Fibroblast of mammary gland (primary cell): ENCODE measurements around the gene PTPRN2.
"Not testable (repeated sequence)": the region's sequence is repeated elsewhere in the genome, so short reads cannot be mapped to it uniquely, and the experiment has no call there.

Source experiments
- DNase-seq: peaks from one replicate; pipeline ENCODE4 v3.0.0-alpha.2; 2010; ENCODE audit warnings: low read depth
- H3K4me3 ChIP-seq: 2 replicates; pipeline ENCODE4 v1.5.1; 2011; ENCODE audit warnings: low read depth, mild to moderate bottlenecking, low read length, moderate library complexity; ENCODE audit not compliant: control insufficient read depth
- CTCF ChIP-seq: conservative IDR thresholded peaks from 2 replicates; pipeline ENCODE4 v1.5.1; 2011; ENCODE audit warnings: low read depth, low read length, inconsistent platforms; ENCODE audit not compliant: control insufficient read depth, insufficient read depth

PTPRN2 gene

GRCh38 chr7:157702311-157703023 lies 885.2 kb downstream of the PTPRN2 start:
- no peak overlapping the region for H3K4me3 ChIP-seq
- DNase-seq: no peak
- TF ChIP-seq CTCF: no peak

GRCh38 chr7:157701395-157702180 lies 886.0 kb downstream of the PTPRN2 start:
- DNase-seq: not testable (repeated sequence)

DNA sequence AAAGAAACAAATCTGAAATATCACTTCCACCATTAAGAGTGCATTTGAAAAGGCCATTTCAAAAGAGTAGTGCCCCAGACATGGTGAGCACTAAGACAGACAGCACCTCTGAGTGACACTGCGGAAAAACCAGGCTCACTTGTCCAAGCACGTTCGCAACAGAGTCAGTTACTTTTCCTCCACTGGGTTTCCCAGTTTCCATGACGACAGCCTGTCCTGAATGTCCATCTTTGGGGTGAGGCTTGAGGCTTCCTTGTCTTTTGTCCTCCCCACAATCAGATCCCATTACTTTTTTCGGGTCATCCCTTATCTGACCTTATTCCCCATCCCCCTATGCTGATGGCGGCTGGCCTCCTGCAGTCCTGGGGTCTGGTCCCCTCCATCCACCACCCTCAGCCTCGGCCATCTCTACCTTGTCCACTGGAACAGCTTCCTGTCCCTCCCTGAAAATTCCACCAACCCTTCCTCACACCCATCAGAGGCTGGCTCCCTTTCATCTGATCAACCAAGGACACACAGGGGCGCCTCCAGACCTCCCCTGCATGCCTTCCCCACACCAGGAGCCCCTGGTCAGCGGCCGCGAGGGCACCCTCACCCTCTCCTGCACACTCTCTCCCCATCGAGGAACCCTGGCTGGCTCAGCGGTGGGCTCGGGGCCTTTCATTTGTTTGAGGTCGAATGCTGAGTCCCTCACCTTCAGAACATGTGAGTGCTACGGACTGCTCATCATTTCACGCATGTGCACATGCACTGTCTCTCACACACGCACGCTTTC lies 887.2 kb downstream of the PTPRN2 start:
- TF ChIP-seq CTCF: no peak

More at GRCh38 chr7:157701395-157702180, 886.0 kb downstream of the PTPRN2 start:
- not testable (repeated sequence) for H3K4me3 ChIP-seq

GRCh38 chr7:157699357-157700013 lies 888.1 kb downstream of the PTPRN2 start:
- H3K4me3 ChIP-seq: no peak overlapping the region
- TF ChIP-seq CTCF: no peak
- no peak for DNase-seq

More for the DNA sequence above, 887.2 kb downstream of the PTPRN2 start:
- no peak for DNase-seq
- H3K4me3 ChIP-seq: no peak overlapping the region

DNA sequence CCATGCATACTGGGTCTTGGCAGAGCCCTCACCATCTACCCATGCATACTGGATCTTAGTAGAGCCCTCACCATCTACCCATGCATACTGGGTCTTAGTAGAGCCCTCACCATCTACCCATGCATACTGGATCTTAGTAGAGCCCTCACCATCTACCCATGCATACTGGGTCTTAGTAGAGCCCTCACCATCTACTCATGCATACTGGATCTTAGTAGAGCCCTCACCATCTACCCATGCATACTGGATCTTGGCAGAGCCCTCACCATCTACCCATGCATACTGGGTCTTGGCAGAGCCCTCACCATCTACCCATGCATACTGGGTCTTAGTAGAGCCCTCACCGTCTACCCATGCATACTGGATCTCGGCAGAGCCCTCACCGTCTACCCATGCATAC lies 890.3 kb downstream of the PTPRN2 start:
- H3K4me3 ChIP-seq, DNase-seq: not testable (repeated sequence)

GRCh38 chr7:157695609-157696008 lies 892.0 kb downstream of the PTPRN2 start:
- H3K4me3 ChIP-seq, DNase-seq: not testable (repeated sequence)

DNA sequence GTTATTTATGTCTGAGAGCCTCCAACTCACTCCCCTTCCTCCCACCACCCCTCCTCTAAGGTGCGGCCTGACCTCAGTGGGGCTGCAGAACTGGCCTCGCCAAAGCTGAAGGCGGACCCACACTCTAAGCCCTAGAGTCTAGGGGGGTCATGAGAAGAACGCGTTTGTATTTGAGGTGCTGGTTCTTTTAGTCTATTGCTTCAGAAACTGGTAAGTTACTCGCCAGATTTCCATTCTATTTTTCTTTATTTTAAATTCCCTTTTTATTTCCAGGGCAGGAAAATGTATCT lies 893.3 kb downstream of the PTPRN2 start:
- TF ChIP-seq CTCF: no peak
- DNase-seq: no peak
- H3K4me3 ChIP-seq: no peak overlapping the region
